H9 (cell line): Measurements from ENCODE around the gene SSRP1. TPM values are rescaled to one million over a fixed set of nuclear protein-coding genes. Genes with fewer than 3 reads are reported as not detected.

Experiments
- DNase-seq: peaks from one replicate; pipeline ENCODE4 v3.0.0-alpha.2; 2017
- H2AFZ ChIP-seq: one replicate; pipeline ENCODE4 v1.6.1; 2013; ENCODE audit warnings: mild to moderate bottlenecking, low read length, control low read depth, moderate library complexity
- H2AK5ac ChIP-seq: 2 replicates; pipeline ENCODE4 v1.6.1; 2013; ENCODE audit warnings: low read length, control low read depth, mixed read lengths; ENCODE audit not compliant: insufficient read length
- H2BK120ac ChIP-seq: one replicate; pipeline ENCODE4 v1.6.1; 2013; ENCODE audit warnings: low read depth, mild to moderate bottlenecking, low read length, control low read depth, inconsistent platforms; ENCODE audit not compliant: poor library complexity, severe bottlenecking
- H2BK12ac ChIP-seq: 2 replicates; pipeline ENCODE4 v1.6.1; 2013; ENCODE audit warnings: low read length, control low read depth, mixed read lengths, low read depth; ENCODE audit not compliant: insufficient read length
- H2BK15ac ChIP-seq: 2 replicates; pipeline ENCODE4 v1.6.1; 2013; ENCODE audit warnings: low read depth, low read length, control low read depth
- H2BK20ac ChIP-seq: one replicate; pipeline ENCODE4 v1.6.1; 2013; ENCODE audit warnings: low read depth, mild to moderate bottlenecking, low read length, control low read depth, inconsistent platforms; ENCODE audit not compliant: poor library complexity, severe bottlenecking
- H2BK5ac ChIP-seq: 2 replicates; pipeline ENCODE4 v1.6.1; 2013; ENCODE audit warnings: low read length, control low read depth, mixed read lengths; ENCODE audit not compliant: insufficient read length
- H3K14ac ChIP-seq: 2 replicates; pipeline ENCODE4 v1.6.1; 2013; ENCODE audit warnings: low read length, control low read depth; ENCODE audit not compliant: insufficient read depth
- H3K18ac ChIP-seq: 2 replicates; pipeline ENCODE4 v1.6.1; 2013; ENCODE audit warnings: low read depth, mild to moderate bottlenecking, mixed read lengths, low read length, control low read depth; ENCODE audit not compliant: insufficient read length
- H3K23ac ChIP-seq: 2 replicates; pipeline ENCODE4 v1.6.1; 2013; ENCODE audit warnings: low read length, control low read depth, mixed read lengths, low read depth; ENCODE audit not compliant: insufficient read length
- H3K23me2 ChIP-seq: 2 replicates; pipeline ENCODE4 v1.6.1; 2013; ENCODE audit warnings: low read depth, mild to moderate bottlenecking, mixed read lengths, low read length, control low read depth; ENCODE audit not compliant: insufficient read length, poor library complexity, severe bottlenecking
- H3K27ac ChIP-seq: 2 replicates; pipeline ENCODE4 v1.5.1; 2013; ENCODE audit warnings: low read length, control low read depth, mixed read lengths, low read depth; ENCODE audit not compliant: insufficient read length
- H3K27me3 ChIP-seq: 2 replicates; pipeline ENCODE4 v1.6.1; 2013; ENCODE audit warnings: low read length, control low read depth, inconsistent platforms; ENCODE audit not compliant: insufficient read depth
- H3K4ac ChIP-seq: 2 replicates; pipeline ENCODE4 v1.6.1; 2013; ENCODE audit warnings: low read depth, mild to moderate bottlenecking, control low read depth, inconsistent platforms, low read length, moderate library complexity
- H3K4me1 ChIP-seq: 2 replicates; pipeline ENCODE4 v1.6.1; 2013; ENCODE audit warnings: low read length, control low read depth, inconsistent platforms; ENCODE audit not compliant: insufficient read depth
- H3K4me2 ChIP-seq: 2 replicates; pipeline ENCODE4 v1.6.1; 2013; ENCODE audit warnings: low read length, control low read depth, mixed read lengths; ENCODE audit not compliant: insufficient read length, insufficient read depth
- H3K56ac ChIP-seq: 2 replicates; pipeline ENCODE4 v1.6.1; 2013; ENCODE audit warnings: low read depth, mild to moderate bottlenecking, mixed read lengths, low read length, control low read depth; ENCODE audit not compliant: insufficient read length
- H3K79me1 ChIP-seq: 2 replicates; pipeline ENCODE4 v1.6.1; 2013; ENCODE audit warnings: low read depth, mild to moderate bottlenecking, moderate library complexity, low read length, control low read depth, inconsistent platforms; ENCODE audit not compliant: insufficient read depth, poor library complexity, severe bottlenecking
- H3K79me2 ChIP-seq: 2 replicates; pipeline ENCODE4 v1.6.1; 2013; ENCODE audit warnings: low read length, control low read depth, inconsistent platforms; ENCODE audit not compliant: insufficient read depth
- H3K9ac ChIP-seq: 2 replicates; pipeline ENCODE4 v1.6.1; 2013; ENCODE audit warnings: low read length, control low read depth, mixed read lengths; ENCODE audit not compliant: insufficient read length; ENCODE audit errors: extremely low read depth
- H3K9me3 ChIP-seq: one replicate; pipeline ENCODE4 v1.6.1; 2013; ENCODE audit warnings: low read depth, low read length, inconsistent platforms; ENCODE audit not compliant: control insufficient read depth
- H3T11ph ChIP-seq: one replicate; pipeline ENCODE4 v1.6.1; 2013; ENCODE audit warnings: mild to moderate bottlenecking, low read length, control low read depth, inconsistent platforms
- H4K20me1 ChIP-seq: one replicate; pipeline ENCODE4 v1.6.1; 2013; ENCODE audit not compliant: control insufficient read depth, insufficient read length, insufficient read depth
- H4K5ac ChIP-seq: 2 replicates; pipeline ENCODE4 v1.6.1; 2013; ENCODE audit warnings: low read depth, mild to moderate bottlenecking, mixed read lengths, low read length, control low read depth; ENCODE audit not compliant: insufficient read length
- H4K8ac ChIP-seq: replicated peaks from 2 replicates; pipeline ENCODE4 v1.6.1; 2013; ENCODE audit warnings: low read length, control low read depth, mixed read lengths, low read depth; ENCODE audit not compliant: insufficient read length
- H4K91ac ChIP-seq: 2 replicates; pipeline ENCODE4 v1.6.1; 2013; ENCODE audit warnings: low read depth, mild to moderate bottlenecking, moderate library complexity, mixed read lengths, low read length, control low read depth; ENCODE audit not compliant: insufficient read length
- H3K27ac Mint-ChIP-seq, 3 experiments: 2 replicates in 2 of 3; 3 replicates in 1 of 3; pipeline ENCODE4 v1.8.0; 2020 to 2021; ENCODE audit warnings: mixed read lengths in 3 of 3, mild to moderate bottlenecking in 1 of 3, moderate library complexity in 1 of 3
- H3K27me3 Mint-ChIP-seq: 2 replicates; pipeline ENCODE4 v1.8.0; 2021; ENCODE audit warnings: low read depth, mild to moderate bottlenecking, moderate library complexity, mixed read lengths
- H3K36me3 Mint-ChIP-seq, 3 experiments: 2 replicates in 2 of 3; 3 replicates in 1 of 3; pipeline ENCODE4 v1.8.0; 2020 to 2021; ENCODE audit warnings: low read depth in 3 of 3, mixed read lengths in 3 of 3; ENCODE audit not compliant: insufficient read depth in 1 of 3
- H3K4me1 Mint-ChIP-seq, 2 experiments: 2 replicates each; pipeline ENCODE4 v1.8.0; 2020; ENCODE audit warnings: mixed read lengths in 2 of 2
- H3K4me3 Mint-ChIP-seq, 2 experiments: 2 replicates in 1 of 2; 3 replicates in 1 of 2; pipeline ENCODE4 v1.8.0; 2020 to 2021; ENCODE audit warnings: mild to moderate bottlenecking in 2 of 2, mixed read lengths in 2 of 2, moderate library complexity in 1 of 2
- H3K9me3 Mint-ChIP-seq, 2 experiments: 2 replicates in 1 of 2; 3 replicates in 1 of 2; pipeline ENCODE4 v1.8.0; 2020; ENCODE audit warnings: mild to moderate bottlenecking in 2 of 2, mixed read lengths in 2 of 2, moderate library complexity in 1 of 2
- CTCF ChIP-seq: fragments of 200-600 bp; sonication (generic); conservative IDR thresholded peaks from 3 replicates; pipeline ENCODE4 v1.8.0; 2021; ENCODE audit warnings: antibody characterized with exemption, mild to moderate bottlenecking
- WGBS: extraction: QIAGEN DNeasy Blood & Tissue Kit; methylation state at CpG from one replicate; pipeline ENCODE4 v1.1.7; 2013; ENCODE audit warnings: missing lambda C conversion rate, low lambda C conversion rate, mixed read lengths; ENCODE audit not compliant: insufficient read length; ENCODE audit errors: extremely low coverage; 5-methylcytosine and 5-hydroxymethylcytosine counted together
- total RNA-seq: library from RNA; stranded (reverse); gene quantifications from 2 replicates; pipeline ENCODE4 v1.2.1, GENCODE V29; 2021

SSRP1 gene
- total RNA-seq, 1 experiment from 2014 or later: 202 TPM

DNA sequence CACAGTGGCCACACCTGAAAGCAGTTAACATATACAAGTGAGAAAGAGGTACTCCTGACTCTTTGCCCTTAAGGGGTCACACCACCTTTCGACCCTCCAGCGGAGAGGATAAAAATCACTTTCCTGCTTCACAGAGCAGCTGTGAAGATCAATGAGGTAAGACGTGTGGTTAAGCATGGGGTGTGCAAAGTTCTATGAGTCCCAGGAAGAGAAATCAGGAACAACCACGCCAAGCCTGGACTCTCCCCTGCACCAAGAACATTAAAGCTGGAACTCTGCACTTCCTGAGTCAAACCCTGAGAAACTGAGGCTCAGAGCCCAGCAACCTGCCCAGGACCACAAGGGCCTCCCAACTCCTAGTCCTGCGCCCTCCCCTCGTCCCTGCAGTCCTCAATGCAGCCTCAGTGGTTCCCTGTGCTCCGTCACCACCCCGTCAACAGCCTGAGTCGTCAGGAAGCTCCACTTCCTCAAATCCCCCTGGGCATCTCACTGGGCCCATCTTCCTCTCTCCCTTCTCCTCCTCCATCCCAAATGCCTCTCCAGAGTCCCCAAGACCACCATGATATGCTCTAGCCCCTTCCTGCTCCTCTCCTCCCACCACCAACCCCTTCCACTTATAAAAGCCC lies 28.6 kb downstream of the SSRP1 start:
- Histone ChIP-seq H4K5ac (no peak overlapping the region), H3K56ac (no peak overlapping the region), H2BK20ac (no peak overlapping the region), H3K79me1 (no peaks in the 10 kb centered on the region), H4K91ac (no peak overlapping the region), H3K9me3 (no peaks in the 10 kb centered on the region), H3K27me3 (no peaks in the 10 kb centered on the region), H2AK5ac (no peak overlapping the region), H3K14ac (no peak overlapping the region), H3K79me2 (peaks cover 9% of the 10 kb centered on the region; the same call in 1 of the 2 replicates), H3K9ac (no peak overlapping the region), H2BK12ac (no peak overlapping the region), H2BK15ac (no peak overlapping the region), H3T11ph (no peak overlapping the region), H3K27ac (no peak overlapping the region), H3K4ac (no peak overlapping the region), H4K8ac (no peak overlapping the region), H3K4me2 (no peak overlapping the region), H3K18ac (no peak overlapping the region), H2BK120ac (no peak overlapping the region), H3K23me2 (peaks cover 6% of the 10 kb centered on the region), H4K20me1 (no peaks in the 10 kb centered on the region), H3K23ac (no peak overlapping the region), H2AFZ (no peak overlapping the region), H3K4me1 (peaks cover 6% of the 10 kb centered on the region), H2BK5ac (no peak overlapping the region)
- peaks cover 24 to 38% of the 10 kb centered on the region in 2 experiments for H3K4me1 Mint-ChIP-seq
- no peaks in the 10 kb centered on the region for H3K27me3 Mint-ChIP-seq
- H3K4me3 Mint-ChIP-seq: no peak overlapping the region
- DNase-seq: no peak
- TF ChIP-seq CTCF: no peak
- no CpG with 5 or more reads among the region's 9 CpGs for WGBS
- H3K9me3 Mint-ChIP-seq: no peaks in the 10 kb centered on the region
- H3K36me3 Mint-ChIP-seq: peaks cover 50 to 64% (median 52%) of the 10 kb centered on the region in 3 experiments
- H3K27ac Mint-ChIP-seq: peak overlapping the region; percentile 54 to 82 (median 59); a peak in 4 of 7 replicates
